22Rv1 (cell line): ENCODE results near the gene XXYLT1.

Experiments
- H3K27ac ChIP-seq: fragments of 450-650 bp; 2 replicates; pipeline ENCODE4 v1.5.1; 2017
- ZFX ChIP-seq: fragments of 450-650 bp; IDR thresholded peaks from 2 replicates; pipeline ENCODE4 v1.6.1; 2017; ENCODE audit warnings: antibody characterized with exemption, borderline replicate concordance
- TF ChIP-seq, protein P1 (sequence below): fragments of 450-650 bp; IDR thresholded peaks from 2 replicates; pipeline ENCODE4 v1.5.1; 2017; ENCODE audit warnings: mild to moderate bottlenecking

Gene XXYLT1

DNA sequence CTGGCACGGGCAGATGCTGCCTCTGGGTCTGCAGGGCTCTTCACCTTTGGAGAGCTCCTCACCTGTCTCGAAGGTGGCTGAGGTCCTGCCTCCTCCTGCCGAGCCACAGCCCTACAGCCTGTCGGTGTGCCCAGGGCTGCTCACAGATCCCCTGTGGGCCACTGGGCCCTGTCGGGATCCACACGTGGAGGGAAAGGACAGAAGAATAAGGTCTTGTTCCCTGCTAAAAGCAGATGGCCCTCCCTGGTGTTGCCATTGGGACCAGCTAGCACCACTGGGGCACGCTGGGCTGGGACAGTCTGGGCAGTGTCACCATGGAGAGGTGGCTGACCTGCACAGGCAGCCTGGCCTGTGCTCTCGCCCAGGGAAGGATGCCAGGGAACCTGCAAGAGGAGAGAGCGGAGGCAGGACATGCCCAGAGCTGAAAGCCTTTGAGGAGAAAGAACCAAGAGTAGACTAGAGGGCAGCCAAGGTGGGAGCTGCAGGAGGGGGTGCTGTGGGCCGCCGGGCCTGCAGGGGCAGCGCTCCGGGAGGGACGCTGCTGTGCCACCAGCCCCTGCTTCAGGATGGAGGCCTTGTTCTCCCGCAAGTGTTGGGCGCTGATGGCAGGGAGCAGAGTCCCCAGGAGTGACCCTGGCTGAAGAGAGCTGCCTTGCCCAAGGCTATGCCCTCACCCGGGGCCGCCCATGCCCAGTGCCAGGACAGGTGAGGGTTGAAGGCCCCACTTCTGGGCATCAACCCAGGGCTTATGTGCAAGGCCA lies 210.2 kb downstream of the XXYLT1 start:
- TF ChIP-seq, protein P1, sequence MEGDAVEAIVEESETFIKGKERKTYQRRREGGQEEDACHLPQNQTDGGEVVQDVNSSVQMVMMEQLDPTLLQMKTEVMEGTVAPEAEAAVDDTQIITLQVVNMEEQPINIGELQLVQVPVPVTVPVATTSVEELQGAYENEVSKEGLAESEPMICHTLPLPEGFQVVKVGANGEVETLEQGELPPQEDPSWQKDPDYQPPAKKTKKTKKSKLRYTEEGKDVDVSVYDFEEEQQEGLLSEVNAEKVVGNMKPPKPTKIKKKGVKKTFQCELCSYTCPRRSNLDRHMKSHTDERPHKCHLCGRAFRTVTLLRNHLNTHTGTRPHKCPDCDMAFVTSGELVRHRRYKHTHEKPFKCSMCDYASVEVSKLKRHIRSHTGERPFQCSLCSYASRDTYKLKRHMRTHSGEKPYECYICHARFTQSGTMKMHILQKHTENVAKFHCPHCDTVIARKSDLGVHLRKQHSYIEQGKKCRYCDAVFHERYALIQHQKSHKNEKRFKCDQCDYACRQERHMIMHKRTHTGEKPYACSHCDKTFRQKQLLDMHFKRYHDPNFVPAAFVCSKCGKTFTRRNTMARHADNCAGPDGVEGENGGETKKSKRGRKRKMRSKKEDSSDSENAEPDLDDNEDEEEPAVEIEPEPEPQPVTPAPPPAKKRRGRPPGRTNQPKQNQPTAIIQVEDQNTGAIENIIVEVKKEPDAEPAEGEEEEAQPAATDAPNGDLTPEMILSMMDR: no peak
- TF ChIP-seq ZFX: no peak
- no peak overlapping the region for H3K27ac ChIP-seq

DNA sequence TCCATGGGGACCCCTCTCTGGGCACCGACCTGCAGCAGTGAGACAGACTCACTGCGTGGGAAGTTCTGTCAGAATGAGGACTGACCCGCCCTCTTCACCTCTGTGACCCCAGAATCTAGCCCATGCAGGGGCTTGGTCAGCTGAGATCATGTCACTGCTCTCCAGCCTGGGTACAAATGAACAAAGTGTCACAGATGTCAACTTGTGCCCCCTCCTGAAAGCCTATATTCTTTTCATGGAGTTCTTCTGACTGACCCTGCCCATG lies 210.8 kb downstream of the XXYLT1 start:
- no peak overlapping the region for H3K27ac ChIP-seq
- no peak for TF ChIP-seq ZFX
- TF ChIP-seq, protein P1: no peak

GRCh38 chr3:195059471-195060216 lies 211.3 kb downstream of the XXYLT1 start:
- no peak for TF ChIP-seq ZFX
- TF ChIP-seq, protein P1: no peak
- H3K27ac ChIP-seq: no peak overlapping the region

DNA sequence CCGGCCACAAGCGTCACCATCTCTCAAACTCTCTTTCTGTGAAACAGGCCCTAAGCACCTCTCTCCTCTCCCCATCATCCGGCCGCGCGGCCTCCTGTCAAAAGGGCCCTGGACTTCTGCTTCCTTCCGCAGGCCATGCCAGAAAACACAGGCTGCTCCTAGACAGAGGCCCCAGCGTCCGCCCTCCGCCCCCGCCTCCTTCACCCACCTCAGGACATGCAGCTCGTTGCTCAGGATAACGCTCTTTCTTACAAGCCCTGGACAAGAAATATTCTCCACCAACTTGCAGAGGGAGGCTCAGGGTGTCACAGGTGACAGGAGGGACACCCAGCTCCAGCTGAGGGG lies 212.0 kb downstream of the XXYLT1 start:
- no peak for TF ChIP-seq ZFX
- TF ChIP-seq, protein P1: no peak
- no peak overlapping the region for H3K27ac ChIP-seq

DNA sequence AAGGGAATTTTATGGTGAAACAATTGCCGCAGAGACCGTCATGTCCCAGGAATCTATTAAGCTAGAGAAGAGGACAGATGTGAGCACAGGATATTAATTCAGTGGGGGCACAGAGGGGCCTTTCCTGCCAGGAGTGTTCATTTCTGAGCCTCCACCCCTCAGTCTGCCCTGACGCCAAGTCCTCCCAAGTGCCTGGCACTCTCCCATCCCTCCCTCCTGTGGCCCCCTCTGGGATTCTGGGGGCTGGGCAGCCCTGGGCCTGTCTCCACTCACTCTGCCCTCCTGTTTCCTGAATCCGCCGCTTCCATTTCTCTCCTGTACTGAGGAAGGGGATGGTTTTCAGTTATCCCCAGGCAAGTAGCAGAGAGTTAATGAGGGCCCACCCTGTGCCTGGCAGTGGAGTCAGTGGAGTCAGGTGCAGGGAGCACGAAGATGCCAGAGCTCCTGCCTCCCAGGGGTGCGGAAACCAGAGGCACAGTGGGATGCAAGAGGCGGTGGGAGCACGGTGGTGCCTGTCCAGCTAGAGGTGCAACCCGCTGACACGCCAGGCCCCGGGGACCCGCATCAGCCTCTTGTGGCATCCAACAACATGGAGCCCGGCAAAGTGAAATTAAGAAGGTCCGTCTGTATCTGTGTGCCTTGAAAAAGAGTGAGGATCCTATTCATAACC lies 212.5 kb downstream of the XXYLT1 start:
- TF ChIP-seq ZFX: no peak
- TF ChIP-seq, protein P1: no peak

GRCh38 chr3:195057716-195058115 lies 213.2 kb downstream of the XXYLT1 start:
- TF ChIP-seq, protein P1: no peak
- TF ChIP-seq ZFX: no peak
- H3K27ac ChIP-seq: no peak overlapping the region

More for the DNA sequence above, 212.5 kb downstream of the XXYLT1 start:
- no peak overlapping the region for H3K27ac ChIP-seq

DNA sequence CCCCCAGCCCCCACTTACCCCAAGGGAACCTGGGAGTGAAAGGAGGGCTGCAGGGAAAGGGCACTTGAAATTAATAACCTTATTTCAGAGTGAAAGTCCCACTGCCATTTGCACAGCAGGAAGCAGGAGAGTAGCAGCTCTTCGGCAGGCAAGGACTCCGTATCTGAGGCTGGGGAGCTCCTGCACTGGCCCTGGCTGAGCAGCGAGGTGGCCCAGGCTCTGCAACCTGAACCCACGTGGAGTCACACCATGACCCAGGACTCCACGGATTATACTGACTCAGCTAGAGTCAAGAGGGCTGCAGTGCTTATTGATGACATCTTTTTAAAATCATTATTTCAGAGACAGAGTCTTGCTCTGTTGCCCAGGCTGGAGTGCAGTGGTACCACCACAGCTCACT lies 214.5 kb downstream of the XXYLT1 start:
- TF ChIP-seq, protein P1: no peak
- no peak for TF ChIP-seq ZFX
- no peak overlapping the region for H3K27ac ChIP-seq
